Sigmoid colon (tissue), 7 donors: ENCODE results near the gene SPTBN5. TPM values are rescaled to one million over a fixed set of nuclear protein-coding genes. Genes with fewer than 3 reads are reported as not detected.
A peak's percentile ranks its signal among the peaks of the same experiment; 100 is the strongest.

Source experiments
- DNase-seq: peaks from one replicate; pipeline ENCODE4 v3.0.0-alpha.2; 2019
- H3K27ac ChIP-seq, 4 donors: fragments of 200-600 bp; sonication (generic); one replicate each; pipeline ENCODE4 v1.5.1; 2016 to 2019; ENCODE audit warnings: mild to moderate bottlenecking in 1 of 4
- H3K27me3 ChIP-seq, 3 donors: fragments of 200-600 bp; sonication (generic); one replicate each; pipeline ENCODE4 v1.5.1; 2019; ENCODE audit warnings: mild to moderate bottlenecking in 1 of 3
- H3K36me3 ChIP-seq, 4 donors: fragments of 200-600 bp; sonication (generic); one replicate each; pipeline ENCODE4 v1.5.1; 2016 to 2019
- H3K4me1 ChIP-seq, 4 donors: fragments of 200-600 bp; sonication (generic); one replicate each; pipeline ENCODE4 v1.5.1; 2017 to 2019
- H3K4me3 ChIP-seq, 4 donors: fragments of 200-600 bp; sonication (generic); one replicate each; pipeline ENCODE4 v1.5.1; 2017 to 2019; ENCODE audit warnings: mild to moderate bottlenecking in 2 of 4, moderate library complexity in 1 of 4
- H3K9me3 ChIP-seq, 4 donors: fragments of 200-600 bp in 3 of 4; sonication (generic) in 3 of 4; one replicate each; pipeline versions ENCODE4 v1.5.1 to v1.6.1; 2013 to 2019
- CTCF ChIP-seq, 4 experiments: fragments of 450-650 bp in 3 of 4; fragments of 200-600 bp in 1 of 4; IDR thresholded peaks; one replicate each; pipeline ENCODE4 v1.5.1; 2016 to 2019; ENCODE audit warnings: antibody characterized with exemption in 4 of 4, mild to moderate bottlenecking in 3 of 4, moderate library complexity in 2 of 4
- EP300 ChIP-seq, 4 donors: sonication (generic); formaldehyde crosslinking; IDR thresholded peaks; one replicate each; pipeline ENCODE4 v1.6.1; 2017; ENCODE audit warnings: antibody characterized with exemption in 4 of 4
- POLR2A ChIP-seq, 2 donors: fragments of 450-650 bp; IDR thresholded peaks; one replicate each; pipeline ENCODE4 v1.6.1; 2016; ENCODE audit warnings: antibody characterized with exemption in 2 of 2, mild to moderate bottlenecking in 2 of 2, moderate library complexity in 2 of 2
- POLR2AphosphoS5 ChIP-seq, 4 donors: sonication (generic); formaldehyde crosslinking; IDR thresholded peaks; one replicate each; pipeline ENCODE4 v1.6.1; 2017; ENCODE audit warnings: antibody characterized with exemption in 4 of 4
- WGBS, 2 donors: extraction: QIAGEN DNeasy Blood & Tissue Kit; methylation state at CpG; one replicate each; pipeline ENCODE4 v1.1.7; 2013; 5-methylcytosine and 5-hydroxymethylcytosine counted together
- intact Hi-C: fragments of 100-400 bp; cut with DNase I; formaldehyde crosslinking; loops from one replicate; pipeline ENCODE4 v1.15.1; 2023
- polyA plus RNA-seq, 3 donors: library from polyadenylated mRNA; stranded (reverse); fragments of 200-250 nt; gene quantifications; one replicate each; pipeline ENCODE4 v1.2.3, GENCODE V29; 2013
- total RNA-seq, 4 donors: library from RNA; depleted of rRNA; stranded (reverse); fragments of >200 nt; gene quantifications; one replicate each; pipeline ENCODE4 v1.1.0, GENCODE V29; 2016
- donor health status: healthy with polysubstance abuse.
- donor health status: Bipolar disorder and iron deficiency.
- donor health status: healthy.

The SPTBN5 gene
- 1 to 10 TPM in 1 of 4 donors, under 1 TPM in 3; under 0.01 to 1.7 (median 0.26) TPM for total RNA-seq
- polyA plus RNA-seq, result 1 to 10 TPM in 1 of 3 donors, under 1 TPM in 2; 0.60 to 2.3 (median 0.92) TPM

- H3K4me3 ChIP-seq, result peak within 1 kb of the TSS in 3 of 4 donors; percentile 7 to 28 (median 17)
- intact Hi-C loops, result no loop called here
- no peaks in the 10 kb centered on the region for H3K36me3 ChIP-seq
- WGBS, 2 donors, result 52 to 79% methylated on average over 15 of the region's 15 CpGs
- H3K27me3 ChIP-seq, result no peaks in the 10 kb centered on the region
- H3K27ac ChIP-seq, result peak within 1 kb of the TSS; percentile 36 to 58 (median 44)
- H3K4me1 ChIP-seq, result peaks cover 0 to 36% (median 28%) of the 10 kb centered on the region in 4 donors
- DNase-seq, result no peak
- no peaks in the 10 kb centered on the region for H3K9me3 ChIP-seq
- no peak for TF ChIP-seq POLR2A (IDR thresholded peaks at IDR 0.05)
- no peak for TF ChIP-seq POLR2AphosphoS5 (IDR thresholded peaks at IDR 0.05)
- TF ChIP-seq EP300 (IDR thresholded peaks at IDR 0.05), result no peak
- no peak for TF ChIP-seq CTCF (IDR thresholded peaks at IDR 0.05)
These were observed at the start of gene SPTBN5 for GRCh38 chr15:41893422-41894250. Gene SPTBN5, minus strand, starts transcription at chr15:41894053. Its CDS starts 556 bp downstream, at chr15:41893497.

GRCh38 chr15:41942886-41943285, 49.0 kb upstream of the SPTBN5 start:
- no peaks in the 10 kb centered on the region for H3K36me3 ChIP-seq
- 81 to 82% methylated on average over 7 of the region's 7 CpGs for WGBS, 2 donors
- H3K4me1 ChIP-seq, result peaks cover 0 to 25% (median 18%) of the 10 kb centered on the region in 4 donors
- no peak overlapping the region for H3K4me3 ChIP-seq
- no peak for DNase-seq
- H3K9me3 ChIP-seq, result no peaks in the 10 kb centered on the region
- H3K27me3 ChIP-seq, result no peaks in the 10 kb centered on the region
- intact Hi-C loops, result no loop called here
- TF ChIP-seq EP300 (IDR thresholded peaks at IDR 0.05) (no peak), POLR2AphosphoS5 (IDR thresholded peaks at IDR 0.05) (no peak), POLR2A (IDR thresholded peaks at IDR 0.05) (no peak), CTCF (IDR thresholded peaks at IDR 0.05) (no peak)
- no peak overlapping the region for H3K27ac ChIP-seq

GRCh38 chr15:41941644-41942415, 48.0 kb upstream of the SPTBN5 start:
- DNase-seq, result no peak
- H3K27me3 ChIP-seq, result no peaks in the 10 kb centered on the region
- 92 to 94% methylated on average over 22 of the region's 22 CpGs for WGBS, 2 donors
- intact Hi-C loops, result no loop called here
- H3K4me3 ChIP-seq, result no peak overlapping the region
- H3K27ac ChIP-seq, result no peak overlapping the region
- no peaks in the 10 kb centered on the region for H3K9me3 ChIP-seq
- H3K36me3 ChIP-seq, result no peaks in the 10 kb centered on the region
- H3K4me1 ChIP-seq, result peaks cover 0 to 29% (median 18%) of the 10 kb centered on the region in 4 donors
- TF ChIP-seq CTCF (IDR thresholded peaks at IDR 0.05), result no peak
- TF ChIP-seq POLR2AphosphoS5 (IDR thresholded peaks at IDR 0.05), result no peak
- no peak for TF ChIP-seq POLR2A (IDR thresholded peaks at IDR 0.05)
- TF ChIP-seq EP300 (IDR thresholded peaks at IDR 0.05), result no peak

DNA sequence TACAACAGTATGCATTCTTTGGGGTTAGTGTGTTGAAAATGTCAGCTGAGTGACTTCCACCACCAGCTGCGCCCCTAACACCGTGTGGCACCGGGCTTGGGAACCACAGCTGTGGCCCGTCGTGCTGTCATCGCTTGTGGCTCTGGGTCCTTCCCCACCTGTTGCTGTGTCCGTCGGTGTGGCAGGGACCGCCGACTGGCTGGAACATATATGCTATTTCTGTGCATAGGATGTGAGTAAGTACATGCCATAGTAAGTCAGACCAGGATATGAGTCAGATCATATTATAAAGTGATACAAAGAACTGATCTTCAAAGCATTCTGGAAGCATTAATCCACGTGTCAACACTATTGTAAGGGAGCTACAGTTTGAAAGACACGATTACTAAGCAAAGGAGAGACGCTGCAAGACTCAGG, 46.6 kb upstream of the SPTBN5 start:
- WGBS, 2 donors, result 78 to 84% methylated on average over 13 of the region's 13 CpGs
- no peaks in the 10 kb centered on the region for H3K9me3 ChIP-seq
- peak overlapping the region in 1 of 4 donors; percentile 2 for H3K27ac ChIP-seq
- intact Hi-C loops, result no loop called here
- no peak overlapping the region for H3K4me3 ChIP-seq
- no peaks in the 10 kb centered on the region for H3K36me3 ChIP-seq
- no peak for TF ChIP-seq POLR2AphosphoS5 (IDR thresholded peaks at IDR 0.05)
- TF ChIP-seq CTCF (IDR thresholded peaks at IDR 0.05), result no peak
- no peak for TF ChIP-seq POLR2A (IDR thresholded peaks at IDR 0.05)
- no peak for TF ChIP-seq EP300 (IDR thresholded peaks at IDR 0.05)
- no peak for DNase-seq
- peaks cover 0 to 22% (median 18%) of the 10 kb centered on the region in 4 donors for H3K4me1 ChIP-seq
- no peaks in the 10 kb centered on the region for H3K27me3 ChIP-seq
